Cardiac fibroblast (primary cell): ENCODE results near the gene ACTRT1.

Source experiments
- DNase-seq, 2 donors: peaks; one replicate each; pipeline versions ENCODE4 v3.0.0 to v3.0.0-alpha.2; 2010; ENCODE audit warnings: low read depth in 2 of 2
- H3K4me3 ChIP-seq, 2 donors: replicated peaks in 1 of 2; 1 replicate in 1 of 2; 2 replicates in 1 of 2; pipeline ENCODE4 v1.5.1; 2011; ENCODE audit warnings: low read depth in 2 of 2, low read length in 2 of 2, mild to moderate bottlenecking in 2 of 2, moderate library complexity in 1 of 2
- TF ChIP-seq, protein P1 (sequence below): IDR thresholded peaks from one replicate; pipeline ENCODE4 v1.5.1; 2011; ENCODE audit warnings: low read depth, mild to moderate bottlenecking, low read length, inconsistent platforms

Gene ACTRT1

DNA sequence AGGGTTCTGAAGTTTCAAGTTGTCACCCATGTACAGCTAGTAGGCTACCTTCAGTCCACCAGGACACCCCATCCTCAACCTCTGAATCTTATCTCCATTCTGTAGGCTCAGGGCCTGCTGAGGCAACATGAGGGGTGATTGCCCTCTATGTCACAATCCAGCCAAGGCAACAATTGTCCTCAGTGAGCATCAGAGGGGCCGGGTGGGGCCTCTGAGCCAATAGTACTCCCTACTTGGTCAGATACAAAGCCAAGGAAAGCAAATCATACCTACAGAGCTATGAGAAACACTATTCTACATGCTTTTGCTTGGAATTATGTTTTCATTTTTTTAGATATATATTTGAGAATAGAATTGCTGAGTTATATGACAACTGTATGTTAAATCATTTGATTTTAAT lies at the start of gene ACTRT1:
TSS of gene ACTRT1 (minus strand) at position 101 of the 400 bp plus-strand sequence. CDS start 197 bp downstream, outside the sequence.
- no peak within 1 kb of the TSS for H3K4me3 ChIP-seq
- no peak for DNase-seq
- TF ChIP-seq, protein P1, sequence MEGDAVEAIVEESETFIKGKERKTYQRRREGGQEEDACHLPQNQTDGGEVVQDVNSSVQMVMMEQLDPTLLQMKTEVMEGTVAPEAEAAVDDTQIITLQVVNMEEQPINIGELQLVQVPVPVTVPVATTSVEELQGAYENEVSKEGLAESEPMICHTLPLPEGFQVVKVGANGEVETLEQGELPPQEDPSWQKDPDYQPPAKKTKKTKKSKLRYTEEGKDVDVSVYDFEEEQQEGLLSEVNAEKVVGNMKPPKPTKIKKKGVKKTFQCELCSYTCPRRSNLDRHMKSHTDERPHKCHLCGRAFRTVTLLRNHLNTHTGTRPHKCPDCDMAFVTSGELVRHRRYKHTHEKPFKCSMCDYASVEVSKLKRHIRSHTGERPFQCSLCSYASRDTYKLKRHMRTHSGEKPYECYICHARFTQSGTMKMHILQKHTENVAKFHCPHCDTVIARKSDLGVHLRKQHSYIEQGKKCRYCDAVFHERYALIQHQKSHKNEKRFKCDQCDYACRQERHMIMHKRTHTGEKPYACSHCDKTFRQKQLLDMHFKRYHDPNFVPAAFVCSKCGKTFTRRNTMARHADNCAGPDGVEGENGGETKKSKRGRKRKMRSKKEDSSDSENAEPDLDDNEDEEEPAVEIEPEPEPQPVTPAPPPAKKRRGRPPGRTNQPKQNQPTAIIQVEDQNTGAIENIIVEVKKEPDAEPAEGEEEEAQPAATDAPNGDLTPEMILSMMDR: no peak

DNA sequence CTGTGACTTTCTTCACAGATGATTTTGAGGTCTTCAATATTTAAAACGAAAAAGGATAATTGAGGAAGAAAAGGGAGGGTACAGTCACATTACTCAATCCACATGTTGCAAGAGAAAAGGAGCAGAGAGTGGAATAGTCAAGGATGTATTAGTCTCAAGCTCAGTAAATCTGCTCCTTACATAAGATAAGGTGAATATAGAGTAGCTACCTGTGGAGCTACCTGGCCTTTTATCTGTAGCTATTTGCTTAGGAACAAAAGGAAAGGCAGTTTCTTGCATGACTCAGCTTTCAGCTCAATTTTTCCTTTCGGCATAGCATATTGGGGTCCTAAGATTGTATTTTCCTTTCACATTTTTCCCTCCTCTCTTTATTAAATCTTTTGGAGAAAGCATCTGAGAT lies 26.3 kb upstream of the ACTRT1 start:
- TF ChIP-seq, protein P1: no peak
- no peak for DNase-seq
- no peak overlapping the region for H3K4me3 ChIP-seq

DNA sequence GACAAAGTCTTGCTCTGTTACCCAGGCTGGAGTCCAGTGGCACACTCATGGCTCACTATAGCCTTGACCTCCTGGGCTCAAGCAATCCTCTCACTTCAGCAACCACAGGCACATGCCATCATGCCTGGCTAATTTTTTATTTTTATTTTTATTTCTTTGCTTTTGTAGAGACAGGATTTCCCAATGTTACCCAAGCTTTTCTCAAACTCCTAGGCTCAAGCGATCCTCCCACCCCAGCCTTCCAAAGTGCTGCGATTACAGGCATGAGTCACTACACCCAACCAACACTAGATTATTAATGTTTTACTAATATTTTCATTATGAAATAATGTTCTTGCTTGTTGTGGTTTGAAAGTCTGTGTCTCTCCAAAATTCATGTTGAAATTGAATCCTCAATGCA lies 5.2 kb upstream of the ACTRT1 start:
- peak in 1 of 2 donors; percentile 0 for DNase-seq
- no peak overlapping the region for H3K4me3 ChIP-seq

DNA sequence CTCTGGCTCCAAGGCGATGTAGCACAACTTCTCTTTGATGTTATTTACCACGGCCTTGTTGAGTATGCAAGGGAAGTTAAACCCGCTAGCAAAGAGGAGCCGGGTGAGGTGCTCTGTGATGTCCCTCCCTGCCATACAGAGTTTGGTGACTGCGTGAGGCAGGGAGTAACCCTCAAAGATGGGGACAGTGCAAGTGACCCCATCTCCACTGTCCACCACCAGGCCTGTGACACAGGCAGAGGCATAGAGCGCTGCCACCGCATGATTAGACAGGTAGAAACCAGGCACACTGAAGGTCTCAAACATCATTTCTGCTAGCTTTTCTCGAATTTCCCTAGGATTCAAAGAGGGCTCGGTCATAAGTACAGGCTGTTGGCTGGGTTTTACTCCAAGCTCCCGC lies 677 bp downstream of the ACTRT1 start:
- TF ChIP-seq, protein P1: no peak
- H3K4me3 ChIP-seq: no peak overlapping the region
- DNase-seq: no peak

More for the DNA sequence above, 5.2 kb upstream of the ACTRT1 start:
- TF ChIP-seq, protein P1: no peak

DNA sequence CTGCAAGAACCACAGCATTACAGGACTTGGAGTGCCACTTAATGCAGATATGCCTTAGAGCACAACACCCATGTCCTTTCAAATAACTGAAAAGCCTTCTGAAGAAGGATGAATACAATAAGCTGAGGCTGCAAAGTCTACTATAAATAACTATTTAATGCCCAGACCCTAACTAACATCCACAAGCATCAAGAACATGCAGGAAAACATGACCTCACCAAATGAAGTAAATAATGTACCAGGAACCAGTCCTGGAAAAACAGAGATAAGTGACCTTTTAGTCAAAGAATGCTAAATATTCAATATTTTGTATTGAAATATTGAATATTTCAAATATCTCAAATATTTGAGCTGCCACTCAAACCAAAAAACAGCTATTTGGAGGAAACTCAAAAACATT lies 16.9 kb downstream of the ACTRT1 start:
- TF ChIP-seq, protein P1: no peak
- H3K4me3 ChIP-seq: no peak overlapping the region

DNA sequence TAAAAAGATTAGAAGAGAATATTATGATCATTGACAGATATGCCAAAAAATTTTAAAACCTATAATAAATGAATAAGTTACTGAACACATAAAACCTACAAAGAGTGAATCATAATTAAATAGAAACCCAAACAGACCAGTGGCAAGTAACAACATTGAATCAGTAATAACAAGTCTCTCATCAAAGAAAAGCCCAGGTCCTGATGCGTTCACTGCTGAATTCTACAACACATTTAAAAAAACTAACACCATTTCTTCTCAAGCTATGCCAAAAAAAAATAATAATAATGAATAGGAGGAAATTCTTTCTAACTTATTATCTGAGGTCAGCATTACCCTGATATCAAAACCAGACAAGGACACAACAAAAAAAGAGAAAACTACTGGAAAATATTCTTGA lies 30.6 kb downstream of the ACTRT1 start:
- TF ChIP-seq, protein P1: no peak

More for the DNA sequence above, 16.9 kb downstream of the ACTRT1 start:
- no peak for DNase-seq

DNA sequence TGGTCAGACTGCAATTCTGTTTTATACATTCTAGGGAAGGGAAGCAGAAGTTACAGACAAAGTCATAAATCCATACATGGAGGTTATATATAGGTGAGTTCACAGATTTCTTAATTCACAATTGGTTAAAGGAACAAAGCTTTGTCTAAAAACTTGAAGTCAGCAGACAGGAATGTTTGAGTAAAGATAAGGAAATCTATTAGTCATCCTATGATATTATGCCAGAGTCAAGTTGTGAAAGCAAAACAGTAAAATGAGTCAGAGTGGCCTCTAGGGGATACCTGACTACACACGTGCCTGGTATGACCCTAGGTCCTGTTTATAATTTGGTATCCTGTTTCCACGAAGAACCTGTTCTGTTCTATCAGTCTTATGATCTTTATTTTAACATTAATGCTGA lies 31.5 kb downstream of the ACTRT1 start:
- no peak overlapping the region for H3K4me3 ChIP-seq
- peak in 1 of 2 donors; percentile 65 for DNase-seq
- TF ChIP-seq, protein P1: no peak

More for the DNA sequence above, 30.6 kb downstream of the ACTRT1 start:
- no peak for DNase-seq
- no peak overlapping the region for H3K4me3 ChIP-seq
